ENCODE data around the gene KDM6B.

KDM6B gene

DNA sequence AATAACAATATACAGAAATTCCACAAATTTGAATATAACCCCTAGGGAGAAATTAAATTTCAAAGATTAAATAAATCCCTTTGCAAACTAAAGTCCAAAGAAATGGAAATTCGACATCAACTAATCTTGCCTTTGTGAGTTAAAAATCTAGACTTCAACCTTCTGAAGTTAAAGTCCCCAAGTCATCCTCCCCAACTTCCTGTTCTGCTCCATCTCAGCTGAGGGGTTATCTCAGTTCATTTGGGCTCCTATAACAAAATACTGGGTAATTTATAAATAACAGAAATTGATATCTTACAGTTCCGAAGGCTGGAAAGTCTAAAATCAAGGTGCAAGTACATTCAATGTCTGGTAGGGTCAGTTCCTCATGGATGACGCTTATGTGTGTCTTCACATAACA is 22.8 kb upstream of the KDM6B start:
- H3K4me3 ChIP-seq (ENCODE audit: low read depth, low read length): no peak overlapping the region
- DNase-seq (ENCODE audit: low read depth): no peak
- TF ChIP-seq, protein P1, sequence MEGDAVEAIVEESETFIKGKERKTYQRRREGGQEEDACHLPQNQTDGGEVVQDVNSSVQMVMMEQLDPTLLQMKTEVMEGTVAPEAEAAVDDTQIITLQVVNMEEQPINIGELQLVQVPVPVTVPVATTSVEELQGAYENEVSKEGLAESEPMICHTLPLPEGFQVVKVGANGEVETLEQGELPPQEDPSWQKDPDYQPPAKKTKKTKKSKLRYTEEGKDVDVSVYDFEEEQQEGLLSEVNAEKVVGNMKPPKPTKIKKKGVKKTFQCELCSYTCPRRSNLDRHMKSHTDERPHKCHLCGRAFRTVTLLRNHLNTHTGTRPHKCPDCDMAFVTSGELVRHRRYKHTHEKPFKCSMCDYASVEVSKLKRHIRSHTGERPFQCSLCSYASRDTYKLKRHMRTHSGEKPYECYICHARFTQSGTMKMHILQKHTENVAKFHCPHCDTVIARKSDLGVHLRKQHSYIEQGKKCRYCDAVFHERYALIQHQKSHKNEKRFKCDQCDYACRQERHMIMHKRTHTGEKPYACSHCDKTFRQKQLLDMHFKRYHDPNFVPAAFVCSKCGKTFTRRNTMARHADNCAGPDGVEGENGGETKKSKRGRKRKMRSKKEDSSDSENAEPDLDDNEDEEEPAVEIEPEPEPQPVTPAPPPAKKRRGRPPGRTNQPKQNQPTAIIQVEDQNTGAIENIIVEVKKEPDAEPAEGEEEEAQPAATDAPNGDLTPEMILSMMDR (IDR thresholded peaks at IDR 0.05; ENCODE audit: control insufficient read depth, extremely low read depth, insufficient read depth): no peak

DNA sequence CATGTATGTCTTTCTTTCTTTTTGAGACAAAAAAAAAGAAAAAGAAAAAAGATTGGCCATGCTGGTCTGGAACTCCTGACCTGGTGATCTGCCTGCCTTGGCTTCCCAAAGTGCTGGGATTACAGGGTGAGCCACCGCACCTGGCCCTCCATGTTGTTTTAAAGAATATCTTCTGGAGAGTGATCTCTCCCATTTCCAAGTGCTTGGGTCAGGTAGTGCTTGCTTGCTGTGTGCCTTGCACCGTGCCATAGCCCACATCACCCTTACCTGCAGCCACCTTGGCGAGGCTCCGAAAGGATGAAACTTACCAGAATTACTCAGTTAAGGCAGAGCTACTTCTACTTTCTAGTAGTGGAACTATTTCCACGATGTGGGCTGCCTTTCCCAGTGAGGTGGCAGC is 19.0 kb upstream of the KDM6B start:
- TF ChIP-seq, protein P1 (IDR thresholded peaks at IDR 0.05; ENCODE audit: control insufficient read depth, extremely low read depth, insufficient read depth): no peak
- DNase-seq (ENCODE audit: low read depth): no peak
- H3K4me3 ChIP-seq (ENCODE audit: low read depth, low read length): no peak overlapping the region

DNA sequence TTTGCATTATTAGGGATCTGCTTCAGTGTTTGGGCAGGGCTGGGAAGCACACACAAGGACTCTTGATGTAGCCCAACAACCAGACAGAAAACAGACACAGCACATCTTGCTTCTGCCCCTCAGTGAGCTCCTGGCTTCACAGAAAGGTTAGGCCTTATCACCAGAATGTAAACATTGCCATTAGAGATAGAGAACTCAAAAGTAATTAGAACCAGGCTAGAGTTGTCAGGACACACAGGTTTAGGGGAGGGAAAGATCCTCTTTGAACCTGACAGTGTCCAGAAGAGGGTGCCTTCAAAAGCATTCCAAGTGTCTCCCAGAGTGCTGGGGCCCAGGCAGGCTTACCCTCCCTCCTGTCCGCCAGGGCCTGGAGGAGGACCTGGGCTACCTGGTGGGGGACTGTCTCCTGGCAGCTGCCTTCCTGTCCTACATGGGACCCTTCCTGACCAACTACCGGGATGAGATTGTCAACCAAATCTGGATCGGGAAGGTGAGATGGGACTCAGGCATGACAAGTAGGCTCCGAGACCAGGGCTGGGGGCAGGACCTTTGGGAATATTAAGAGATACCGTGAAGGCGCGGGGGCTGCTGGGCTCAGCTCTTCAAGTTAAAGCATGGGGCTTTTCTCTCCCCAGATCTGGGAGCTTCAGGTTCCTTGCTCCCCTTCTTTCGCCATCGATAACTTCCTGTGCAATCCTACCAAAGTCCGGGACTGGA is 16.9 kb upstream of the KDM6B start:
- DNase-seq (ENCODE audit: low read depth): no peak
- TF ChIP-seq, protein P1 (IDR thresholded peaks at IDR 0.05; ENCODE audit: control insufficient read depth, extremely low read depth, insufficient read depth): no peak

DNA sequence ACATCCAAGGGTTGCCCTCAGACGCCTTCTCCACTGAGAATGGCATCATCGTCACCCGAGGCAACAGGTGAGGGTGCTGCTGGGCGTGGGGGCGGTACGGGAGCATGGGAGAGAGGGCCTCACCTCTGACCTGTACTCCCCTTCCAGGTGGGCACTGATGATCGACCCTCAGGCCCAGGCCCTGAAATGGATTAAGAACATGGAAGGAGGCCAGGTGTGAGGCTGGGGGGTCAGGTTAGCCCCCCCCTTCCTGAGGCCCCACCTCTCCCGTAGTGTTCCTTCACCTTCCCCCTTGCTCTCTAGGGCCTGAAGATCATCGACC is 16.4 kb upstream of the KDM6B start:
- no peak overlapping the region for H3K4me3 ChIP-seq (ENCODE audit: low read depth, low read length)
- TF ChIP-seq, protein P1 (IDR thresholded peaks at IDR 0.05; ENCODE audit: control insufficient read depth, extremely low read depth, insufficient read depth): no peak
- DNase-seq (ENCODE audit: low read depth): no peak

More for the DNA sequence above, 16.9 kb upstream of the KDM6B start:
- H3K4me3 ChIP-seq (ENCODE audit: low read depth, low read length): no peak overlapping the region

DNA sequence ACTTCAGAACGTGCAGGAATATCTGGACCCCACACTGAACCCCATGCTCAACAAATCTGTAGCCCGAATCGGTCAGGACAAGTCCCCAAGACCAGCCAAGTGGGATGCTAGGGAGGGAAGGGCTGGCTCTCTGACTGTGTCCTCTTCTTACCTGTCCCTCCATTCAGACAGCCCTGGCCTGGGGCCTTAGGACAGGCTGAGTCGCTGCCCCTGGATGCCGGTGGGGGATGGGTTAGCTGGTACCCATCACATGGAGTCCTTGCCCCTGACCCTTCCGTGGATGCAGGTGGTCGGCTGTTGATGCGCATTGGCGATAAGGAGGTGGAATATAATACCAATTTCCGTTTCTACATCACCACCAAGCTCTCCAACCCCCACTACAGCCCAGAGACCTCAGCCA is 16.0 kb upstream of the KDM6B start:
- no peak overlapping the region for H3K4me3 ChIP-seq (ENCODE audit: low read depth, low read length)
- TF ChIP-seq, protein P1 (IDR thresholded peaks at IDR 0.05; ENCODE audit: control insufficient read depth, extremely low read depth, insufficient read depth): no peak
- DNase-seq (ENCODE audit: low read depth): no peak

DNA sequence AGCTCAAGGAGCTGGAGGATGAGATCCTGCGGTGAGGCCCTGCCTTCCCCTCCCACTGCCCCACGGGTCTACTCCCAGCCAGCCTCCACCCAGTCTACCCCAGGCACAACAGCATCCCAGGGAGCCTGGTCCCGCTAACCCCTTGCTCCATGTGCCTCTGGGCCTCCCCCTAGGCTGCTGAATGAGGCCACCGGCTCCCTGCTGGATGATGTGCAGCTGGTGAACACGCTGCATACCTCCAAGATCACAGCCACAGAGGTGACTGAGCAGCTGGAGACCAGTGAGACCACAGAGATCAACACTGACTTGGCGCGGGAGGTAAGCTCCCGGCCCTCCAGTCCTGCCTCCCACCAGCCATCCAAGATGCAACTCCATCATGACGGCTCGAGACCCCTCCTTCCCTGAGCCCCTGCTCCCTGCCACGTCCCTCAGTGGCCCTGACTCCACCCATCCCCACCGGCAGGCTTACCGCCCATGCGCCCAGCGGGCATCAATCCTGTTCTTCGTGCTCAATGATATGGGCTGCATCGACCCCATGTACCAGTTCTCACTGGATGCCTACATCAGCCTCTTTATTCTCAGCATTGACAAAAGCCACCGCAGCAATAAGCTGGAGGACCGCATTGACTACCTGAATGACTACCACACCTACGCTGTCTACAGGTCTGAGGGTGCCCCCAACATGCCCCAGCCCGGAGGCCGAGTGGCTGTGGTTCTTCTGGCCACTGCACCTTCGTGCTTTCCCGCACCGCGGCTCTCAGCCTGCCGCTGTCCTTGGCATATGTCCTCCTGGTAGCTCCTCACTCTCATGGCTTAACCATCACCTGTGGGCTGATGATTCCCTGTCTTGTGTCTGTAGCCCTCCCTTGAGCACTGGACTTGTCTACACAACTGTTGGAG is 15.0 kb upstream of the KDM6B start:
- TF ChIP-seq, protein P1 (IDR thresholded peaks at IDR 0.05; ENCODE audit: control insufficient read depth, extremely low read depth, insufficient read depth): no peak
- no peak overlapping the region for H3K4me3 ChIP-seq (ENCODE audit: low read depth, low read length)
- DNase-seq (ENCODE audit: low read depth): no peak

All from LNCaP clone FGC (cell line).